Stimulated activated CD4-positive, alpha-beta T cell treated with anti-CD3 and anti-CD28 coated beads, TNF-alpha, amount 100 ng/mL, for 4 hours (primary cell): Measurements from ENCODE around the gene LPCAT2.
"Not testable (repeated sequence)": the region's sequence is repeated elsewhere in the genome, so short reads cannot be mapped to it uniquely, and the experiment has no call there.

Source experiments
- DNase-seq, 3 experiments: peaks; one replicate each; pipeline ENCODE4 v3.0.0-alpha.2; 2020; ENCODE audit warnings: low read depth in 3 of 3

The LPCAT2 gene

GRCh38 chr16:55605754-55606336, 97.0 kb downstream of the LPCAT2 start:
- no peak for DNase-seq

GRCh38 chr16:55613613-55614335, 104.9 kb downstream of the LPCAT2 start:
- no peak for DNase-seq

GRCh38 chr16:55615071-55615470, 106.2 kb downstream of the LPCAT2 start:
- no peak for DNase-seq

- DNase-seq, result not testable (repeated sequence)
Measured at GRCh38 chr16:55615670-55616069, 106.8 kb downstream of the LPCAT2 start.

GRCh38 chr16:55621771-55622170, 112.9 kb downstream of the LPCAT2 start:
- no peak for DNase-seq

GRCh38 chr16:55622272-55622671, 113.4 kb downstream of the LPCAT2 start:
- no peak for DNase-seq

GRCh38 chr16:55622930-55623561, 114.2 kb downstream of the LPCAT2 start:
- no peak for DNase-seq

- DNase-seq, result no peak
Measured at GRCh38 chr16:55623640-55624039, 114.8 kb downstream of the LPCAT2 start.

GRCh38 chr16:55624696-55625095, 115.8 kb downstream of the LPCAT2 start:
- DNase-seq, result no peak

GRCh38 chr16:55625843-55626242, 117.0 kb downstream of the LPCAT2 start:
- no peak for DNase-seq

- no peak for DNase-seq
Measured at GRCh38 chr16:55628306-55628968, 119.6 kb downstream of the LPCAT2 start.

- DNase-seq, result no peak
Measured at GRCh38 chr16:55630774-55631173, 121.9 kb downstream of the LPCAT2 start.

GRCh38 chr16:55632259-55632658, 123.4 kb downstream of the LPCAT2 start:
- no peak for DNase-seq

- no peak for DNase-seq
Measured at GRCh38 chr16:55634193-55634592, 125.3 kb downstream of the LPCAT2 start.
